Activated CD8-positive, alpha-beta memory T cell treated with anti-CD3 and anti-CD28 coated beads, Interleukin-2, amount 50 U/mL, for 4 hours (primary cell): ENCODE data around the gene TRPT1.

Experiments used
- DNase-seq: peaks from one replicate; pipeline ENCODE4 v3.0.0-alpha.2; 2020

Gene TRPT1, protein sequence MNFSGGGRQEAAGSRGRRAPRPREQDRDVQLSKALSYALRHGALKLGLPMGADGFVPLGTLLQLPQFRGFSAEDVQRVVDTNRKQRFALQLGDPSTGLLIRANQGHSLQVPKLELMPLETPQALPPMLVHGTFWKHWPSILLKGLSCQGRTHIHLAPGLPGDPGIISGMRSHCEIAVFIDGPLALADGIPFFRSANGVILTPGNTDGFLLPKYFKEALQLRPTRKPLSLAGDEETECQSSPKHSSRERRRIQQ

DNA sequence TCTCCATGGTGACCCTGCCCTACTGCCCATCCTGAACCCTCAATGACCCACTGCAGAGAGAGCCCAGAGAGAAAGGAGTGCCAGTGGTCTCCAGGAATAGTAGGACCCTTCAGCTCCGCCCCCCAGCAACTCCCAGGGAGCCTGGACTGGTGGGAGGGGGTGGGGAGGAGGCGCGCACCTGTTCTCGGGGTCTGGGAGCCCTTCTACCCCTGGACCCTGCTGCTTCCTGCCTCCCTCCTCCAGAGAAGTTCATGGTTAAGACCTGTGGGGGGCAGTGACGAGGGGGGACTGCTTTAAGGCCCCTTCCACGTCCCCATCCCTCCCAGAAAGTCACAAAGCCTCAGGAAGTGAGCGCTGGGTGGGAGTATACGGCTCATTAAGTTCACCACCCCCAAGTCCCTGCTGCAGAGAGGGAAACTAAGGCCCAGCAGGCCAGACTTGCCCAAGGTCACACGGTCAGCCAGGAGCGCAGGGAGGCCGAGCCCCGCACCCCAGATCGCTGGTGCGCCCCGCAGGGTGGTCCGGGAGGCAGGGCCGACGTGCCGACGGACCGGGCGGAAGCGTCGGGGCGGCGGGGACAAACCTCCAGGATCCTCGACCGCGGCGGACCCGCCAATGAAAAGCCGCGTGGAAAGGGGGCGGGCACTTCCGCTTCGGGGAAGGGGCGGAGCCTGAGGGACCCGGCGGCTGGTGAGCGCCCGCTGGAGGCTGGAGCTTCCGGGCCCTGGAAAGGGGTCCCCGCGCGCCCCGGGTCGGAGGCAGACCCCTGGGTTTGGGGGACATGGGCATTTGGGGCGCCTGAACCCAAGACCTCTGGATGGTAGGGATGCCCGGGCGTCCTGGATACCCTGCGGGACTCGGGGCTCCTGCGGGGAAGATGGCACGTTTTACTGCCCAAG is at the start of gene TRPT1, which contains the start of gene NUDT22:
TSS of gene TRPT1 (minus strand) at position 579 of the 899 bp plus-strand sequence. CDS start at position 253, 326 bp downstream.
TSS of gene NUDT22 (plus strand) at position 667 of the 899 bp plus-strand sequence. CDS start 379 bp downstream, outside the sequence.
- DNase-seq = peak; percentile 94

DNA sequence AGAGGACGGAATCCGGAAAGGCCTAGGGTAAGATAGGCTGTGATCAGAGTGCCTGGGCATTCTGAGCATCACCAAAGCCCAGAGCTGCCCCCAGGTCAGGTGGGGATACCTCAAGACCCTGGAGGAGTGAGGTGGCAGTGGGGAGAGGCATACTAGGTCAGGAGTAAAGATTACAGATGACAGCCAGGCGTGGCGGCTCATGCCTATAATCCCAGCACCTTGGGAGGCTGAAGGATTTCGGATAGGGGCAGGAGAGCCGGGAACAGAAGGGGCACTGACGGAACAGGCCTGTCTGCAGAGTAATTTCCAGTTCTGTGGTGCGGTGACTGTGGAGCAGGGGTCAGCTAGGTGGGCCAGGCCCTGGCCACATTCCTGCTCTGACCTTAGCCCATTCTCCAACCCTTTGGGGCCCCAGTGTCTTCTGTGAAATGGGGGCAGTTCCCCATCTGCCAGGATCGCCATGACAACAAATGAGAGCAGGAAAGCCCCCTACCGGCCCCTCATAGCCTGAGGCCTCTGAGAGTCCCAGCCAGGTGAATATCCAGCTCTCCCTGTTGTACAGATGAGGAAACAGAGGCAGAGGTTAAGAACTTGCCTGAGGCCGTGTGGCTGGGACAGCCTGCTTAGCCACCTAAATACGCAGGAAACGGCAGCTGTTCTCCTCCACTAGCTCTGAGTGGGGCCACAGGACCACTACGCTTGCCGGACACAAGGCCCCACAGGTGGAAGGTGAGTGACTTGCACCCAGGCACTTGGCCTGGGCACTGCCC is 49.2 kb upstream of the TRPT1 start:
- DNase-seq = no peak

DNA sequence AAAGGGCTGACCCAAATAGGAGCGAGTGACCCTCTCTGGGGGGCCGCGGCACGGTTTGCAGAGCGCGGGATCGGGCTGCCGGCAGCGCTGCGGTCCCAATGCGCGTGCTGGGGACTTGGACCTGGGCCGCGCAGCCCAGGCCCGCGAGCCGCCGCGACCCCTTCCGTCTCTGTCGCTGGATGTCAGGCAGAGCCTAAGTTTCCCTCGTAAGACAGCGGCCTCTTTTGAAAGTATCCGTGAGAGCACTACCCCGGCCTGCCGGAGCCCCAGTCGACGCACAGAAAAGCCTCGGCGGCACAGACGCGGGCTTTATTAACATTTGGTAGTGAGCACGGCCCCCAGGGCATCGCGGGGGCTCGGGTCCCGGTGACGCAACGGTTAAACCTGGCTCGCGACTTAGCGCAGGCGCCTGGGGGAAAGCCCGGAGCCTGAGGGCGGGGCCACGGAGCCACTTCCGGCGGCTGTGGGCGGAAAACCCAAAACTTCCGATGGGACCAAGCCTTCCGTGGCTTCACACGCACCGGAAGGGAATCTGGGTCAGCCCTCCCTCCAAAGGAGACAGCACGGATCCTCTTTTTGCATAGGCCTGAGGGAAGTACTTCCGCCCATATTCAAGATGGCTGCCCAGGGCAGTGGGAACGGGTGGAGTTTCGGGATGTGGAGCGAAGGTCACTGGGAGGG is 43.7 kb upstream of the TRPT1 start:
- DNase-seq = peak; percentile 98

DNA sequence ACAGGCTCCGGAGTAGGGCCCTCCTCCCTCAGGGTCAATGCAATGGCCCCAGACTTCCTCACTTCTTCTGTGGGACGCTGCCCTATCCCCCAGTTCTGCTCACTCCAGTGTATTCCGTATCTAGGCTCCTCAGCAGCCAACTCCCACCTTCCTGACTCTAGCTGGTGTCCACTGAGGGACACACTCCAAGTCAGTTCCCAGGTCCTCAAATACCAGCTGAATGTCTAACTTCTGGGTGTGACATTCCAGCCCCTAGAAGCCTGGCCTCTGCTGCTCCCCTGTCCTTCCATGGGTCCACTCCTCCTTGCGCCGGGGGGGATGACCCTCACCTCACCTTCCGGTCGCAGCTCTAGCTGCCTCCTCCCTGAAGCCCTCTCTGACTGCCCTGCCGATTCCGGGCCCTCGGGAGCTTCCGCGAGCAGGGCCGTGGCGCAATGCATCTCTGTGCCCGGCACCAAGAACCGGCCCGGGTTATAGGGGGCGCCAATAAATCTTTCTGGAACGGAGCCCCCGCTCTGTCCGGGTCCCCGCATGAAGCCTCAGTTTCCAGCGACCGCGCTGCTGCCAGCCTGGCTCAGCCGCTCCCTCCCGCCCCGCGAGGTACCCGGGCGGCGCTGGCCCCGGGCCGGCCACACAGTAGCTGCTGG is 43.0 kb upstream of the TRPT1 start:
- DNase-seq = no peak

DNA sequence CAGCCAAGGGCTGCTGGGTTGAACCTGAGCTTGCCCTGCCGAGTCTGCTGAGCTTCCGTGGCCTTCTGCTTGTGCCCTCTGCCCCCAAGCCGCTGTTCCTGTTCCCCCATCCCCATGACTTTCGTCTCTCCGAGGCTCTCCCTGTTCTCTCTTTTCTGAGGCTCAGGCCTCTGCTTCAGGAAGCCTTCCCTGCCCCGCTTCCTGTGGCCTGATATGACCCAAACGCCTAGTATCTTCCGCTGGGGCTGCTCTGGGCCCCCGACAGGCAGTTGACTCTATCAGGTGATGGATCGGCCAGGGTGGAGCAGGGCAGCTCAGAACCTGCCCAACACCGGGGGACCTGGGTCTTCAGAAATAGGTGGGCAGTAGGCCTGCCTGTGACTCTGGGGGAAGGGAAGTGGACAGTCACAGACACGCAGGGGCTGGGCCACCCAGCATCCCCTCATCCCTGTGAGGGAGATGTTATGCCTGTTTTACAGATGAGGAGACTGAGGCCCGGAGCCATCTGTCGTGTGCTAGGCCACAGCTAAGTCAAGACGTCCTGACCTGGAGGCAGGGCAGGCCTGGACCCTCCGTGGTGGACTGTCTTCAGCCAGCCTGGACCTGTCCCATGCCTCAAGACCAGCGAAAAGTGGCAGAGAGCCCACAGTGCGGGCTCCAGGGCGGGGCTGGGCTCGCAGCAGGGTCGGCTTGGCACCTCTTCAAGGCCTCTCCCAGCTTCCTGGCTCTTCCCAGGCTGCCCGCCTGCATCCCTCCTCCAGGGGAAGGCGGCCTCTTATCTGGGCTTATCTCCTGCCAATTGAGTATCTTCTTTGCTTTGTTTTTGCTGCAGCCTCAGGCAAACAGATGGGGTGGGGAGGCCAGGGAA is 42.3 kb upstream of the TRPT1 start:
- DNase-seq = no peak

DNA sequence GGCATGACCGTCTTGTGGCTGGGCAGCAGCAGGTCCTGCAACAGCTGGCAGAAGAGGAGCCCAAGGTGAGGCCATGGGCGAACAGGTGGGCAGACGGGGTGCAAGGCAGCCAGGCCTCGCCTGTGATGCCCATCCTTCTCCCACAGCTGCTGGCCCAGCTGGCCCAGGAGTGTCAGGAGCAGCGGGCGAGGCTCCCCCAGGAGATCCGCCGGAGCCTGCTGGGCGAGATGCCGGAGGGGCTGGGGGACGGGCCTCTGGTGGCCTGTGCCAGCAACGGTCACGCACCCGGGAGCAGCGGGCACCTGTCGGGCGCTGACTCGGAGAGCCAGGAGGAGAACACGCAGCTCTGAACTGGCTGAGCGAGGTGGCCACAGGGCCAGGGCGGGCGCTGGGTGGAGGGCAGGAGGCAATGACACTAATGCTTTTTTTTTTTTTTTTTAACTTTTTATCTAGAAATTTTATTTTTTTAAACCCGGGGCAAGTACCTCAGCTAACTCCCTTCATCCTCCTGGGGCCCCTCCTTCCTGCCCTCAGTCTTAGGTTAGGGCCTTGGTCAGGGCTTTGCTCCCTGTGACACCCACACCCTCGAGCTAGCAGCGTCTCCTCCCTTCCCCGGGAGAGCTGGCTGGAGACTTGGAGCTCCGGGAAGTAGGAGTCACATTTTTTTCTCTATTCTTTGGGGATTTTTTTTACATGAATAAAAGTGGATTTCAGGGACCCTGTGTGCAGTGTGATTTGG is 41.4 kb upstream of the TRPT1 start:
- DNase-seq = no peak

DNA sequence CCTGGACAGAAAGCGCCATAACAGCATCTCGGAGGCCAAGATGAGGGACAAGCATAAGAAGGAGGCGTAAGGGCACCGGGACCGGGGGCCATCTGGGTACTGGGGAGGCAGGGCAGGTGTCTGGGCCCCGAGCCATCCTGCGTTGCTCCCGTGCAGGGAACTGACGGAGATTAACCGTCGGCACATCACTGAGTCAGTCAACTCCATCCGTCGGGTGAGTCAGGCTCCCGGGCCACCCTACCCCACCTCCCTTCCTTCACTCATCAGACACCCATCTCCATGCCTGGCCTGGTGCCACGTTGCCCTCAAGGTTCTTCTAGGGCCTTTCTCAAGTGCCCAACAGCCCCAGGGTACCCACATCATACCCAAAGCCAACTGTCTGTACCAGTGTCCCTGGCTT is 40.4 kb upstream of the TRPT1 start:
- DNase-seq = no peak

DNA sequence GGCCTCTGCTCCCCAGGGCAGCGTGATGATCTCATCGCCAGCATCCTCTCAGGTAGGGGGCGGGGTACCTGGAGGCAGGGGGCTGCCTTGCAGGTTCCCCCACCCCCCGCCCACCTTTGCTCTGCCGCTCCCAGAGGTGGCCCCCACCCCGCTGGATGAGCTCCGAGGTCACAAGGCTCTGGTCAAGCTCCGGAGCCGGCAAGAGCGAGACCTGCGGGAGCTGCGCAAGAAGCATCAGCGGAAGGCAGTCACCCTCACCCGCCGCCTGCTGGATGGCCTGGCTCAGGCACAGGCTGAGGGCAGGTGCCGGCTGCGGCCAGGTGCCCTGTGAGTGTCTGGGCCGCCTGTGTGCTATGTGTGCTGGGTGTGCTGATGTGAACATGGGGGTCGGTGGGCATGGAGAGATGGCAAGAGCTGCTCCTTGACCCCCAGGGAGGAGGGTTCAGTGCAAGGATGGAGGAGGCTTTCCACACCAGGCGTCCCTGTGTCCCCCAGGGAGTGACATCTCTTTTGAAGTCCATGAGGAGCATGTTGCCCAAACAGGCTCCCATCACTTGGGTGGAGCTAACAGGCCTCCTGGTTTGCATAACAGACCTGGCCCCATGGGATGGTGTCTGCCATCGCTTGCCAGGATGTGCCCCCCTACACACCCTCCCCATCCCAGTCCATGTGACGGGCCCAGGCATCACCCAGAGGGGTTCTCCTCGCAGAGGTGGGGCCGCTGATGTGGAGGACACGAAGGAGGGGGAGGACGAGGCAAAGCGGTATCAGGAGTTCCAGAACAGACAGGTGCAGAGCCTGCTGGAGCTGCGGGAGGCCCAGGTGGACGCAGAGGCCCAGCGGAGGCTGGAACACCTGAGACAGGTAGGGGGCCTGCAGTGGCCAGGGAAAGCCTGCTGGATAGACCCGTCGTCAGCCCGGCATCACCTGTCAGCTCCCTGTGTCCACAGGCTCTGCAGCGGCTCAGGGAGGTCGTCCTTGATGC is 39.5 kb upstream of the TRPT1 start:
- DNase-seq = no peak

DNA sequence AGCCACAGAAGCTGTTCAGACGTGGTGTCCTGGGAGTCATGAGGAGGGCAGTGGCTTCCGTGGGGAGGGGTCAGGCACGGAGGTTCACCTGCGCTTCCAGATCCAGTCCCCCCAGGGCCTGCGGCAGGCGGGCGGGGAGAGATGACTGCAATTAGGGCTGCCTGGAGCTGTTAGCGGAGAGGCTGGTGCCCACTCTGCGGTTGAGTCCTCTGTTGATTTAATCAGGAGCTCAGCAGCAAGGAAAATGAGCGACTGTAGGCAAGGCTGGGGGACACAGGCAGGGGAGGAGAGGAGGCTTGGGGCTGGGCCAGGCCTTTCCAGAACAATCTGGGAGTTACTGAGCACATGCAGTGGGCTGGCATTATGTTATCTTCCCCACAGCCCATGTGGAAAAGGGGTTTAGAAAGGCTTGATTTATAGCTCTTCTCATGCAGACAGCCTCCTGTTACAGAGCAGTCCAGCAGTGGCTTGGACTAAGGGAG is 38.4 kb upstream of the TRPT1 start:
- DNase-seq = no peak

DNA sequence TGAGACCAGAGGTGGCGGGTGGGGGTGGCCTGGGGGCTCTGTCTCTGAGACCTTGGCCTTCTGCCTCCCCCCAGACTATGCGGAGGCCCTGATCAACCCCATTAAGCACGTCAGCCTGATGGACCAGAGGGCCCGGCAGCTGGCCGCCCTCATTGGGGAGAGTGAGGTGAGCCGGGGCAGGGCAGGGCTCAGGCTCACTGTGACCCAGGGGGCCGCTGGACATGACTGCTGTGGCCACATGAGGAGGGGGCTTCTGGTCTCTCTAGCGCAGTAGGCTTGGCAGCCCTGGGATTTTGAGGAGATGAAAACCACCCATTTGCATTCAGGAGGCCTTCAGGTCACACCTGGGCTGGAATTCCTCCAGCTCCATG is 37.9 kb upstream of the TRPT1 start:
- DNase-seq = no peak

DNA sequence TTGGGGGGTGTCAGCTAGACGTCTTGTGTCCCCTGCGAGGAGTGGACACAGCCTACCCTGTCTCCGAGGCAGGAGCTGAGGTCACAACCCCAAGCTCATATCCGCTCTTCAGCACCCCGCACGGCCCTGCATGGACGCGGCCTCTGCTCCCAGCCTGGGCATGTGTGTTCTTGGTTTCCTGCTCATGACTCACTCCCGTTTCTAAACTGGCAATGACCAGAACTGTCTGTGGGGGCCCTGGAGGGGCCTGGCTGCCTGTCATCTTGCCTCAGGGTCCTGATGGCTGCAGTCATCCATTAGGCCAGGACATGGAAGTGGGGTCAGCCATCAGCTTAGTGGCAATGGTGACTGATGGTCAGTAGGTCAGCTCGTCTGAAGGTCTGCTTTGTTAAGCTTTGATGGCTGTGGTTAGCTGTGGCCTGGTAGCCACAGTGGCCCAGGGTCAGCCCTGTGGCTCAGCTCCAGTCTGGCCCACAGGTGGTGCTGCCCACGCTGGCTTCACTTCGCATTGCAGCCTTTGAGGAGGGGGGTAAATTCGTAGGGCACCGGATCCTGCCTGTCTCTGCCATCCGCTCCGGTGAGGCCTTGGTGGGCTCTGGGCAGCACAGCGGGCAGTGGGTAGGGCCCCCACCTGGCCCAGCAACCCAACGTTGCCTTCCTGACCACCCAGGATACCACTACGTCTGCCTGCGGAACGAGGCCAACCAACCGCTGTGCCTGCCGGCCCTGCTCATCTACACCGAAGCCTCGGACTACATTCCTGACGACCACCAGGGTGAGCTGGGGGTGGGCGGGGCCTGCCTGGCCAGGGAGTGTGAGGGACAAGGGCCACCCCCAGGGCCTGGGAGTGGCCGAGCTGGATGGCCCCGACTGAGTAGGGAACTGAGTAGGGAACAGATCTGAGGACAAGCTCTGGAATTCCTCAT is 37.3 kb upstream of the TRPT1 start:
- DNase-seq = no peak

DNA sequence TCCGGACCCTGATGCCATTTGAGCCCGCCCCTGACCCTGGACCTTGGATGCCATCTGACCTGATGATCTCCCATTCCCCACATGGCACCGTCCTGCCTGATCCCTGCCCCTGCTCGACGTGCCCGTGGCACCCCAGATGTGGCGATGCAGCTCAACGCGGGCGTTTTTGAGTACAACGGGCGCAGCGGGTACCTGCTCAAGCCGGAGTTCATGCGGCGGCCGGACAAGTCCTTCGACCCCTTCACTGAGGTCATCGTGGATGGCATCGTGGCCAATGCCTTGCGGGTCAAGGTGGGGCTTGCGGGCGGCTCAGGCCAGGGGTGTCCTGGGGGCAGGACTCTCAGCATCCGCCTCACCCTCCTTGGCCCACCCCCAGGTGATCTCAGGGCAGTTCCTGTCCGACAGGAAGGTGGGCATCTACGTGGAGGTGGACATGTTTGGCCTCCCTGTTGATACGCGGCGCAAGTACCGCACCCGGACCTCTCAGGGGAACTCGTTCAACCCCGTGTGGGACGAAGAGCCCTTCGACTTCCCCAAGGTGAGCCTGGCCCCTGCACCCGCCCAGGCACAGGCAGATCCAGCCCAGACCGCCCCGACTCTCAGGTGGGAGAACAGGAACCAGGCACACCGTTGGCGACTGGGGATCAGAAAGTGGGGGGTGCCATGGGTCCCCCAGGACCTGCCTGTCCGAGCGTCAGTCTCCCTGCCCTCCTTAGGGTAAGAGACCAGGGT is 36.5 kb upstream of the TRPT1 start:
- no peak for DNase-seq

DNA sequence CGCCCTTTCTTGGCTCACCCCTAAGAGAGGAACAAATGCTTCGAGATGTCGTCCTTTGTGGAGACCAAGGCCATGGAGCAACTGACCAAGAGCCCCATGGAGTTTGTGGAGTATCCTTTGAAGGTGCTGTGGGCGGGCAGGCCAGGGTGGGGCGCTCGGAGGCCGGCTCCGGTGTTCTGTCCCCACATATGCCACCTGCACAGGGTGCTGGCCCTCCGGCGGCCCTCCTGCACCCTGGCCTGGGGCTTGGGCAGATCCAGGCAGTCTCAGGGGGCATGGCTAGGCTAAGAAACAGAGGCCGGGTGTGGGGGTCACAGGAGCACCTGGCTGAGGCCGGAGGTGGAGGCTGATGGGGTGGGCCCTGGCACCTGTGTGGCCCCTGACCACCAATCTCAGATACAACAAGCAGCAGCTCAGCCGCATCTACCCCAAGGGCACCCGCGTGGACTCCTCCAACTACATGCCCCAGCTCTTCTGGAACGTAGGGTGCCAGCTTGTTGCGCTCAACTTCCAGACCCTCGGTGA is 35.6 kb upstream of the TRPT1 start:
- no peak for DNase-seq

DNA sequence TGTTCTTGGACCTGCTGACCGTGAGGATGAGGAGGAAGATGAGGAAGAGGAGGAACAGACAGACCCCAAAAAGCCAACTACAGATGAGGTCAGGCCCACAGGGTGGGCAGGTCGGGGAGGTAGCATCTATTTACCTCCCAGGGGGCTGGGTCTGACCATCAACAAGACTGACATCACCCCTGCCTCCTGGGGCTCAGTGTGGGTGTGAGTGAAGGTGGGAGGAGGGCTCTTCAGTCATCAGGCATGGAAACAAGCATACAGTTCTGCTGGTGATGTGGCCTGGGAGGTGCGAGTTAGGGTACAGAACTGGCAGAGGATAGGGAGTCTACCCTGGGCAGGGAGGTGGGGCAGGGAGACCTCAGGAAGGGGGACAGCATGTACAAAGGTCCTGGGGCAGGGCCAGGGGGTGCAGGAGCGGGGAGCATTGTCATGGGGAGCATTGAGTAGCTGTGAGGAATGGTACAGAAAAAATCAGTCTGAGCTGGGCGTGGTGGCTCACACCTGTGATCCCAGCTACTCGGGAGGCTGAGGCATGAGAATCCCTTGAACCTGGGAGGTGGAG is 34.2 kb upstream of the TRPT1 start:
- no peak for DNase-seq

DNA sequence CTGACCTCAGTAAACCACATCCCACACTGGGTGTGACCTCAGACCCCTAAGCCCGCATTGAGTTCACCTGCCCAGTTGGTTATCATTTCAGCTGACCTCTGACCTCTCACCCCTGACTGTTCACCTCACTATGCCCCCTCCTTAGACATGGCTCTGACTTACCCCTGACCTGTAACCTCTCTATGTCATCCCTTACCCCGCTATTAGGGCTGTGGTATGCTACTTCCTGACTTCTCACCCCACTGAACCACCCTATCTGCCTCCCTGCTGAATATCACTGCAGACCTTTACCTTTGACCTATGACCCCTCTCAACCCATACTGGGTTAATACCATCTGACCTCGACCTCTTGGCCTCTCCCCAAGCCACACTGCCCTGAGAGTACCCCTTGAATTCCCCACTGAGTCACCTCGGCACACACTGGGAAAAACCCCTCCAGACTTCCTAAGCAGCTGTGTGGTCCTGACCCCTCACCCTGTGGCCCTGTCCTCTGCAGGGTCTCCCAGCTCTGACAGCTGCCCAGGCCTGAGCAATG is 33.6 kb upstream of the TRPT1 start:
- DNase-seq = no peak

DNA sequence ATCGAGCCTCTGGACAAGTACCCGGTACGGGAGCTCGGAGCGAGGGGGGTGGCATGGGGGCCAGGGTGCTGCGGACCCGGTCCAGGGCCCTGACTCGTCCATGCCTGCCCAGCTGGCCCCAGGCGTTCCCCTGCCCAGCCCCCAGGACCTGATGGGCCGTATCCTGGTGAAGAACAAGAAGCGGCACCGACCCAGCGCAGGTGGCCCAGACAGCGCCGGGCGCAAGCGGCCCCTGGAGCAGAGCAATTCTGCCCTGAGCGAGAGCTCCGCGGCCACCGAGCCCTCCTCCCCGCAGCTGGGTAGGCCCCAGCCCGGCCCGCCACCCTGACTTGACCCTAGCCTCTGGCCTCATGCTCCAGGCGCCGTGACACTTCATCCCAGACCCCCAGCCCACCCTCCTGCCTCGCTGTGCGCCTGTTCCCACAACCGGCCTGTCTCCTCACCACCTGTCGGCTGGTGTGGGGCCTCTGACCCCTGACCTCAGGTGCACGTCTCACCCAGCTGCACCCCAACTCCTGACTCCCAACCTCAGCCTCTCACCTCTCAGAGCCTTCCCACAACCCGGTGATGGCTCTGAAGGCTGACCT is 33.1 kb upstream of the TRPT1 start:
- no peak for DNase-seq
